NCI-H2227 treated with DMSO at 0.1 percent for 48 hours (cell line): ENCODE measurements around the gene MALRD1.

Experiments used
- DNase-seq: peaks from one replicate; lab custom pipeline; 2025; lab: John Stamatoyannopoulos, UW

Gene MALRD1

DNA sequence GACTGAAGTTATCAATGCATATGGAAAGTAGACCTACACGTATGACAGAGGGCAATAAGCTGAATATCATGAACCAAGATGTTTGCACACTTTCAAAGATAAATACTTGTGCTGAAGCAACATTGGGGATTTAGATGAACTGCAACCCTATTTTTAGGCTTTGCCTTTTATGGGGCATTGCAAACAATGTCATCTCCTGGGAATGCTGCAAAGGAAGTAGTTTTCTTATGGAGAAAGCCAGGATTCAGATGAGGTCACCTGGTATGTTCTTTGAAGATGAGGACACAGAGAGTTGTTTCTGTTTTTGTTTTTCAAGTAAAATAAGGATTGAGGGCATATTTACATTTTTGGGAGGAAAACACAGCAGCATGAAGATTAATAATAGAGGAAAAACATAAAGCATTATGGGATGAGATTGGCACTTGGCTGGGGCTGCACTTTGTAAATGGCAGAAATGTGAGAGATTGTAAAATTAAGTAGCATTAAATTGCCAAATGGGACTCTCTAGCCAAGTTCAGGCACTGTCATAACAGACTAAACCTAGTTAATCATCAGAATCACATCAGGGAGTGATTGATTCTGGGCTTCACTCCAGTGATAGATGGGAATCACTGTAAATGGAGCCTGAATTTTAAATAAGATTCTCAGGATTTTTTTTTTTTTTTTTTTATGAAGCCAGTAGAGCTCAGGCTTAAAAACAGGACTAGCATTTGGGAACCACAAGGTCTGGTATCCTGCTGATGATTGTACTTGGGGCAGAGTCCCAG, 63.1 kb downstream of the MALRD1 start:
- DNase-seq, result no peak

DNA sequence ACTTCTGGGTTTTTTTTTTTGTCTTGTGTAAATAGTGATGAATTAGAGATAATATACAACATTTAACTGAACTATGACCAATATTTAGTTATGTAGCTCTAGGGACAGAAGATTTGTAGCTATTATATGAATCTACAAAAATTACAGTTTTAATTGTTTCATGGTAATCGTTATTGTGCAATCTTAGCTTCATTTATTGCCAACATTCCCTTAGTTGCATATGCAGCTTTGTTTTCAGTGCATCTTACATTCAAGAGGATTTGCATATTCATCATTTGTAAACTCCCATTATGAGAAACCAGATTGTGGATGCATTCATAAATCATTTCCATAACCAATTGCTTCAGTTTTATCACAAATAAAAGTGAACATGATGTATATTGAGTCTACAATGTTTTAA, 68.8 kb downstream of the MALRD1 start:
- no peak for DNase-seq

DNA sequence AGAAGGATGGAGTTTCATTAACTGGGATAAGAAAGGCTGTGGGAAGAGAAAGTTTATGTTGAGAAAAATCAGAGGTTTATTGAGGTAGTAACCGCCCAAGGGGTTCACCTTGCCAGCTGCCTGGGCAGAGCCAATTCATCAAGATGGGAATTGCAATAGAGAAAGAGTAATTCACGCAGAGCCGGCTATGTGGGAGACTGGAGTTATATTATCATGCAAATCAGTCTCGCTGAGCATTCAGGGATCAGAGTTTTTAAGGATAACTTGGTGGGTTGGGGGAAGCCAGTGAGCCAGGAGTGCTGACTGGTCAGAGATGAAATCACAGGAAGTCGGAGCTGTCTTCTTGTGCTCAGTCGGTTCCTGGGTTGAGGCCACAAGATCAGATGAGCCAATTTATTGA, 70.6 kb downstream of the MALRD1 start:
- DNase-seq, result no peak

DNA sequence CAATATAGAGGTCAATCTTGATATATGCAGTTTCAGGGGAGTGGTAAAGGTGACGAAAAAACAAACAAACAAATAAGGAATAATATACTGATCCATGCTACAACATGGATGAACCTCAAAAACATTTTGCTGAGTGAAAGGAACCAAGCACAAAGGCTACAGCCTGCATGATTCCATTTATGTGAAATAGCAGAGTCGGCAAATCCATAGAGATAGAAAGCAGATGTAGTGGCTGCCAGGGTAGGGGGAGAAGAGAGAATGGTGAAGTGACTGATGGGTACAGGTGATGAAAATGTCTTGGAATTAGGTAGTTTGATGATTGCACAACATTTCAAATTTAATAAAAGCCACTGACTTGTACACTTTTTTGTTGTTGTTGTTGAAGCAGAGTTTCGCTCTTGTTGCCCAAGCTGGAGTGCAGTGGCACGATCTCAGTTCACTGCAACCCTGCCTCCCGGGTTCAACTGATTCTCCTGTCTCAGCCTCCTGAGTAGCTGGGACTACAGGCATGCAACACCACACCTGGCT, 71.8 kb downstream of the MALRD1 start:
- DNase-seq, result no peak

DNA sequence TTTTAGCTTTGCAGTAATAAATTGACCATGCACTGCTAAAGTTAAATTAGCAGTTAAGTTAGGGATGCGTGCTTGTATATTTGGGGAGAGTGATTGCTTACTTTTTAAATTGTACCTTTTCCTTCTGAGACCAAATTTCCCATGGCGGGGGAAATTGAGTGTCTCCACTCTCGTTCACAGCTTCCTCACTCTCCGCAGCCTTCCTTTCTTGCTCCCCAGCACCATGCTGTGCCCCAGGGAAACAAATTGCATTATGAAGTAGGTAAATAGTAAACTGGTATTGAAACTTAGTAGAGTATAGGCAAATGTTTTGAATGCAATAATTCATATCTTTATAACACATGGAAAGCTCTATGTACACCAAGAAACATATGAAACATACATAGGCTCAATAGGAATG, 85.4 kb downstream of the MALRD1 start:
- DNase-seq, result no peak

DNA sequence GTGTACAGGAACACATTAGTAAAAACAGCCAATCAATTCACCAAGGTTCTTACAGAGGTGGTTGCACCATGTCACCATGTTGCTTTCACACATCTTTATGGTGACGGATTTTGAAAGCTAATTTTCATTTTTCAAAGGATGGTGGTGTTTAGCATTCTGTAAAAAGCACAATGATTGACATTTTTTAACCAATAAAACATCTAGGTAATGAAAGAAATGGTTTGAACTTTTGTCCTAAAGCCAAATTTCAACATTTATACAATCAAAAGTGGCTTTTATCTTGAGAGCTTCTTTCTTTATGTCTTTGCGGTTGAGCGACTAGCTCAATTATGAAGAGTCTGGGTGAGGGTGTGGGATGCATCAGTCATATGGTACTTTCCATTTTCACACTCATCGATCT, 94.4 kb downstream of the MALRD1 start:
- DNase-seq, result no peak

DNA sequence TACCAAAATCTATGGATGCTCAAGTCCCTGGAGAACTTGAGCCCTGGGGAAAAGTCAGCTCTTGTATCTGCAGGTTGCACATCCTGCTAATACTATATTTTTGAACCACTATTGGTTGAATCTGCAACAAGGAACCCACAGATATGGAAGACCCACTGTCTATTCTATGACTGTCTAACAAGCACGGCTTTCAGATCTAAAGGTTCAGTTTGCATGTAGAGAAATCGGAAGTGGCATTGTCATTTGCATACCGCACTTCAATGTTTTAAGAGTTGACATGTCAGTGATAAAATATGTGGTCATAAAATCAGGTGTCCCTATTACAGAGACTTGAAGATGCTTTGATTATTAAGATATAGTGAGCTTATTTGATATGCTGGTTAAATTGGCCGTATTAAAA, 95.6 kb downstream of the MALRD1 start:
- DNase-seq, result no peak

DNA sequence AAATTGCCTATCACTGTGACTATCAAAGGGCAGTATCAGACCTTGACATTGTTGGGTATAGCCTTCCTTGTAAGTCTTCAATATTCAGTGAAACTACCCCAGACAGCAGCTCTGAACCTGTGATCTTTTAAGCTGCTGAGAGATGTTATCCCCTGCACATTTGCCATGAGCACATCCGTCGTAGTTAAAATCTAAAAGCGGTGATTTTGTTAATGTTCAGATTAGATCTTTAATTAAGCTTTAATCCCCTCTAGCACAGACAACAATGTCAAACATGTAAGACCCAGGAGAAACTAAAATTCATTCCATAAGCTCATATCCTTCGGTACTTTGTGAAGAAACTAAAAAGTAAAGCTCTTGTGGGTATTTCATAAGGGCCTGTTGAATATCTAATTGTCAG, 105.8 kb downstream of the MALRD1 start:
- DNase-seq, result no peak

DNA sequence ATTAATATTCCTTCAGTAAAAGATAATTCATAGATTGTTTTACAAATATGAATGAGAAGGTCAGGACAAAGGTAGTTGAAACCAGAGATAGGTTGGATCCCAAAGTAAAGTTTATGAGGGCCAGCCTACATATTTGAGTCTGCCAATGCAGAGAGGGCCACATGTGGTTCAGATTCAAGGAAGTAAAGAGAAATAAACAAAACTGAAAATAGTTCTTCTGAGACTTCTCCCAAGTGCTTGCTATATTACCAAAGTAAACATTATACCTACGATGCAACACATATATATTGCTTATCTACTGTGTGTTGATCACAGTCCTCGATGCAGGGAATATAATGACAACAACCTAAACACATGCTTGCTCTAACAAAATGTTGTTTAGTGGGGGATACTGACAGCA, 109.8 kb downstream of the MALRD1 start:
- no peak for DNase-seq

DNA sequence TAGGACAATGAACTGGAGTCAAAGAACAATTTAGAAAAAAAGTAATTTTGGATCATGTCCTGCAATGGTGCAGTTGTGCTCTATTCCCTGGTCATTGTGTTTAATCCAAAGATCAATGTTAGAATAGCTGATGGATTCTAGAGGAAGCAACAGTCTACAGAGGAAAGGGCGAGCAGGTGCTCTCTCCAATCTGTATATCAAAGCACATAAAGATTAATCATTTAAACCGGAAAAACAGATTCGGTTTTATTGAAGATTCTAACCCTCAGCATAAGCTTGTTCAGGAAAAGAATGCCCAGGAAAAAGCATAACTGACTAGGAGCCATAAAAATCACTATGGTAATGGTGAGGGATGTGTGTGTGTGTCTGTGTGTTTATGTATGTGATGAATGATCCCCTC, 110.3 kb downstream of the MALRD1 start:
- no peak for DNase-seq

DNA sequence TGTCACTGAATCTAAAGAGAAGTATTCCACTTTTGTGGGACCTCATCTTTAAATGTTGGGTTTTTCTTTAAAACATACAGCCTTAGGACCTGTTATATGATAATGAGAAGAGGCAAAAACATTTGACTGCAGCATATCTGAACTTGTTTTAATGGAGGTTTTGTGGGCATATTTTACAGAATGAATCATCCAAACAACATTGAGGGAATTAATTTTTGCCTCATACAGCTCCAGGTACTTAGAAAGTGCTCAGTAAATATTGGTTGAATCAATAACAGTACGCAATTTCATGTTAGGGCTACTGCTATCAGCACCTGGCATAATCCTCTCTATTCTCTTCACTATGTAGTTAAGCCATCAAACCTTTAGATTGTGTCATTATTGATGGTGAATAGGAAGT, 115.9 kb downstream of the MALRD1 start:
- no peak for DNase-seq

DNA sequence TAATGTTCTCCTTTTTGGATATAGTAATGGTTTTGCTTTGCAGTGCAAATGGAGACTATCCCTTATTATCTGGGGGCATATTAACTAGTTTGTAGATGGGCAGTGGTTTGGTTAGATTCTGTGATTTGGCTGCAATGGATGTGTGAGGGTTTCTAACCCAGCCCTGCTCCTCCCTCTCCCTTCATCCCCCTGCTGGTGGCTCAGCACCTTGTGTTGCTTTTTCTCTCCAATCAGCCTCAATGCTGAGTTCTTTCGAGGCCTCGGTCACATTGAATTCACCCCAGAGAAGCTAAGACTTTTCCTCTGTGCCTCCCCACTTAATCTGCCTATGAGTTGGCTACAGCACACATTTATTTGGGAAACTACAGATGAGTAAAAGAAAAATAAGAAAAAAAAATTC, 120.0 kb downstream of the MALRD1 start:
- no peak for DNase-seq

DNA sequence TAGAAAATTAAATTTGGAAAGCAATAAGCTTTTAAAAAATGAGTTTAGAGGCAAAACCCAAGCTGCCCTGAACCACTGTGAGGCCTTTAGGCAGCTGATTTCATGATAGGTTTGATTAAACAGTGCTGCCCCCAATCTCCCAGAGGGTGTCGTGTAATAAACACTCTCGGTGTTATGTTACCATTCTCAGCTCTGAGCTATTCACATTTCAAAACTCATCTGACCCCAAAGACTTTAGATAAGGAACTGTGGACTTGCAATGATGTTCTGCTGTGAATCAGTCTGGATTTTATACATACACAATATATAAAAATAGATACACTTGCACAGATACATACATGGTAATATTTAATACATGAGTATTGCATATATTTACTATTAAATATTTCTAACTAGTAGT, 120.4 kb downstream of the MALRD1 start:
- no peak for DNase-seq

DNA sequence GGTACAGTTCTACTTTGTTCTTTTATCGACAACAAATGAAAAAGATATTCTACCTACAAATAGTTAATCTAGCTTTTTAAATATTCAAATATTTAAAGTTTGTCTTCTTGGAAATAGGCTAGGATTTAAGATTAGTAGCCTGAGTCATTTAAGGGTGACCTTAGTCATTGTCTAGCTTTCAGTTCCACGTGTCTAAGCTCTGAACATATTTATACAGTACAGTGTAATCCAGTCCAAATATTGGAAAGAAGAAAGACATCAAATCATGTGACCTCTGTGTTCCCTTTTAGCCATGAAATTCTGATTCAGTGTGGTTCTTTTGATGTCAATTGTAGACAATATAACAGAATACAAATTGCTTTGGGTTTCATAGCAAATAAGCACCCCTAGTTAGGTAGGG, 121.1 kb downstream of the MALRD1 start:
- DNase-seq, result no peak

DNA sequence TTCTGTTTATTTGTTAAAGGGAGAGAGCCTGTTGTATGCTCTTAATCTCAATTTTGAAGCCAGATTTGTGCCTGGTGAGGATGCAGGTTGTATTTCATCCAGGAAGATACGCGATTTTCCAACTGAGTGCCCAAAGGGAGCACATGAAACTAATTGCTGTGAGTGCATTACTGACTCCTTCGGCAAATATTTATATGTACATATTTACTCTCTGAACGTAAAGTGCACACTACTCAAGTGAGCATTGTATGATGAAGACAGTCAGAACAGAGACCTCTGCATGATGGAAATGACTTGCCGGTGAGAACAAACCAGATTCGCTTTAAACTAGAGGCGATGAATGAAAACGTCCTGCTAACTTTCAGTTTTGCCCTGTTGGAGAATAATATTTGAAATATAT, 130.1 kb downstream of the MALRD1 start:
- no peak for DNase-seq

DNA sequence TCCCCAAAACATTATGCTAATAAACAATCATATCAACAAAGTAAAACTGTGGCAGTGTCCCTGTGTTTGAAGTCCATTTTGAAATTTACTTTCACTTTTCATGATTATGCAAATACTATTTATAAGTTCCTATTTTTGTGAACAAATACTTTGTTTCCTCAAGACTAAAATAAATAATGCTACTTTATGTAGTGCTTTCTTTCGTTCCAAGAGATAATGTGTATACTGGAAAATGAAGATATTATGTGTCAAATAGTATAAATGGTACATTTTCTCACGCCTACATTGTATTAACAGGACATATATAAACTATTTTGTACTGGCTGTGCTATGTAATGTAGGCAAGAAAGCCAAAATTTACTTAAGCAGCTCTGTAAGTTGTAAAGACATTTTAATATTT, 136.3 kb downstream of the MALRD1 start:
- no peak for DNase-seq

DNA sequence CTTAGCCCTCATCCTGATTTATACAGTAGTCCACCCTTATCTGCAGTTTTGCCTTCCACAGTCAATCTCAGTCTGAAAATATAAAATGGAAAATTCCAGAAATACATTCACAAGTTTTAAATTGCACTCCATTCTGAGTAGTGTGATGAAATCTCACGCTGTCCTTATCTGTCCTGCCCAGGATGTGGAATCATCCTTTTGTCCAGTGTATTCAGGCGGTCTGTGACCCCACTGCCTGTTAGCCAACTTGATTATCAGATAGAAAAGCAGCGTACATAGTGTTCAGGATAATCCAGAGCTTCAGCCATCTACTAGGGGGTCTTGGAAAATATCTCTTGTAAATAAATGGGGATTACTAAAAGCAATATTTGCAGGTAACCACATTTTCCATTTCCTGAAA, 146.3 kb downstream of the MALRD1 start:
- DNase-seq, result no peak

DNA sequence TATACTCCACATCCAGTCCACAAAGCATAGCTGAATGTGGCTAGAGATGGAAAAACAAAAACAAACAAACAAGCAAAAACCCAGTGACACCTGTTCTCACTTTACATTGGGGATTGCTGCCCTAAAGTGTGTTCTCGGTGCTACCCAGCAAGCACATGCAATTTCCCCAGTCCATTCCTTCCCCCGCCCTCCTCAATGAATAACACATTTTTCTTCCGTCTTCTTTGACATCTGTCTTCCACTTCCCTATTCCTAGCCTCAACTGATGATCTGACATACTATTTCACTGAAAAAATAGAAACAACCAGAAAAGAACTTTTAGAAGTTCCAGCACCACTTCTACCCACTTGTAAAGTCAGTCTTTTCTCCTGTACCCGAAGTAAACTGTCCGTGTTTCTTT, 147.1 kb downstream of the MALRD1 start:
- no peak for DNase-seq

DNA sequence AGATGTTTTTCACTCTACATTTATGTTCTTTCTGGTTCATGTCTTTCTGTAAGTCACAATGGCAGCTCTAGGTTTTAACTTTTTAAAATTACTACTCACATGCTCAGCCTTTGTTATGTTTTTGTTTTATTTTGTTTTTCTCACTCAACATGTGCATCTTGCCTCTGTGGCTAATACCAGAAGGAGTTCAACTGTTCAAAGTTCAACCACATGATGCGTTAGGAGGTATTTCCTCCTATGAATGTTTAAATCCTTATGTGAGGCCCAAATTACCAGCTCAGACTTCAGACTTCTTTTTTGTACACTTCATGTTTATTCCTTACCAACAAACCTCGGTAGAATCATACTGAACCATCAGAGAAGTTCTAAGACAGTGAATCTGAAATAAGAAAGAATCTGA, 151.6 kb downstream of the MALRD1 start:
- no peak for DNase-seq

DNA sequence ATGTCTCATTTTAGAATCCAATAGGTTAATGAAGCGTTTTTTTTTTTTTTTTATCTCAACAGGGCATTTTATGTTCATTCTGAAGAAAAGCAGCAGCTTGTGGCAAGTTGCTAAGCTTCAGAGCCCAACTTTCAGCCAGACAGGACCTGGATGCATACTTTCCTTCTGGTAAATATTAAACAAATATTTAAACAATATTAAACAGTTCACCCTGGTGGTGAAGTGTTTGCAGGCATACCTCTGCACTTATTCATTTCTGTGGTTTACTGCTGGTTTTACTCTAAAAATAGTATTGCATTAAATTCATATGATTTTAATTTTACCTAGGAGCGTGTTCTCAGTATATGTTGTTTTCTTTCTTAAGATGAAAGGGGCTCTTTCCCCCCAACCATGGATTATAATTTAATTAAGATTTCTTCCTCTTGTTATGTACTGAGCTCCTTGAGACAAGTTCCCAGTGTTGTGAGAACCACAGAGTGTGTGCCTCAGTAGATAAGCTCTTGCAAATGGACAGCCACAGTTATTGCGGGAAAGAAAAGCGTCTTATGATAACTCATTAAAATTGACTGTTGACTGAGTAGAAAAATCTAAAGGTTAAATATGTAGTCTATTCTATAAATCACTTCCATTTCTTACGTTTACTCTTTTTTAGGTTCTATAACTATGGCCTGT, 155.8 kb downstream of the MALRD1 start:
- no peak for DNase-seq

DNA sequence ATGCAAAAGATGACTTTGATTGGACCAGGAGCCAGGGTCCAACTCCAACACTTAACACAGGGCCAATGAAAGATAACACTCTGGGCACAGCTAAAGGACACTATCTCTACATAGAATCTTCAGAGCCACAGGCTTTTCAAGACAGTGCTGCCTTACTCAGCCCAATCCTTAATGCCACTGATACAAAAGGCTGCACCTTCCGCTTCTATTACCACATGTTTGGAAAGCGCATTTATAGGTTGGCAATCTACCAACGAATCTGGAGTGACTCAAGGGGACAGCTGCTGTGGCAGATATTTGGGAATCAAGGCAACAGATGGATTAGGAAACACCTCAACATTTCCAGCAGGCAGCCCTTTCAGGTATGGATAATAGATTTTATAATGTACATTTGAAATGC, 160.7 kb downstream of the MALRD1 start:
- no peak for DNase-seq

DNA sequence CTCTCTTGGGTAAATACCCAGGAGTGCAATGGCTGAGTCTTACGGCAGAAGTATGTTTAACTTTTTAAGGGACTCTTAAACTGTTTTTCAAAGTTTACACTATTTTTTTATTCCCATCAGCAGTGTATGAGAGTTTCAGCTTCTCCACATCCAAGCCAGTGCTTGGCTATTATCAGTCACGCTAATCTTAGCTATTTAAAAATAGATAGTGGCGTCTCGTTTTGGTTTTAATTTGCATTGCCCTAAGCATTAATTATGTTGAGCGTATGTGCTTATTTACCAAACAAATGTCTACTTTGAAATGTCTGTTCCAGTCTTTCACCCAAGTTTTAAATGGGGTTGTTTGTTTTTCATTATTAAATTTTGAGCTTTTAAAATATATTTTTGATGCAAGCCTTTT, 164.0 kb downstream of the MALRD1 start:
- DNase-seq, result no peak

DNA sequence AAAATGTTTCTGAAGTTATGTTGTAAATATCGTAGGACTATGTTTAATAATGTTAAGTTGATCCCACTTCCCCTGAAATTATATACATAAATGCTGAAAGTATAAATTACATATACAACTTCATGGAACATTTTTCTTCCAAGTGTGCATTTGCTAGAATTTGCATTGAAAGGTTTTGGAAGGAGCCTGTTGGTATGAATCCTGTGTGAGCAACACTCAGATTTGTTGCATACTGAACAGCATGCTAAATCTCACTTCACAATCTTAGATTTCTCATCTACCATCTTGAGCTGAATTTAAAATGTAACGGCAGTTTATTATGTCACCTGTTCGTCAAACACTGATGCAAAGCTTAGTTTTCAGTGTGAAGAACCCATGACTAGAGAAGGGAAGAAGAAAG, 172.6 kb downstream of the MALRD1 start:
- no peak for DNase-seq

DNA sequence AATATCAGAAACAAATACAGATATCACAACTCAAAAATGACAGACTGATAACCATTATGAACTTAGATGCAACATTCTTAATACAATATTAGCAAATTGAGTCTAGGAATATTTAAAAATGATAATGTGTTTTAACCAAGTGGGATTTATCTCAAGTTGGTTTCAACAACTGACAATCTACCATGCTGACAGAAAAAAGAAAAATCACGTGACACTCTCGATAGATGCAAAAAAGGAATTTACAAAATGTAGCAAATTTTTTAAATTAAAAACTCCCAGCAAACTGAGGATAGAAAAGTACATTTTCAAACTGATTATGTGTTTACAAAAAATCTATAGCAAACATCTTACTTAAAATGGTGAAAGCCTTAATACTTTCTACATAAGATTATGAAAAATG, 177.4 kb downstream of the MALRD1 start:
- no peak for DNase-seq
